HG03460 (cell line): ENCODE results near the gene MMP26.

Source experiments
- ATAC-seq: cut with Tn5 transposase; IDR thresholded peaks from one replicate; pipeline ENCODE4 v1.9.1; 2021; ENCODE audit not compliant: unreplicated experiment

The MMP26 gene

GRCh38 chr11:4704054-4704789, at the start of gene MMP26:
TSS of gene MMP26 (plus strand) at chr11:4704784.
- ATAC-seq: peak; percentile 56

GRCh38 chr11:4658629-4659445, 45.7 kb upstream of the MMP26 start:
- ATAC-seq: no peak

- ATAC-seq: no peak
Observed at GRCh38 chr11:4662876-4663275, 41.7 kb upstream of the MMP26 start.

GRCh38 chr11:4664183-4664582, 40.4 kb upstream of the MMP26 start:
- ATAC-seq: no peak

GRCh38 chr11:4664786-4665185, 39.8 kb upstream of the MMP26 start:
- ATAC-seq: no peak

GRCh38 chr11:4665424-4665823, 39.2 kb upstream of the MMP26 start:
- no peak for ATAC-seq

- ATAC-seq: no peak
Observed at GRCh38 chr11:4671741-4672140, 32.8 kb upstream of the MMP26 start.

GRCh38 chr11:4672470-4672869, 32.1 kb upstream of the MMP26 start:
- no peak for ATAC-seq

- no peak for ATAC-seq
Observed at GRCh38 chr11:4673781-4674180, 30.8 kb upstream of the MMP26 start.

GRCh38 chr11:4677948-4678347, 26.6 kb upstream of the MMP26 start:
- ATAC-seq: no peak

GRCh38 chr11:4680341-4680740, 24.2 kb upstream of the MMP26 start:
- ATAC-seq: no peak

- ATAC-seq: no peak
Observed at GRCh38 chr11:4682623-4683419, 21.8 kb upstream of the MMP26 start.

GRCh38 chr11:4684631-4685285, 19.8 kb upstream of the MMP26 start:
- ATAC-seq: no peak

GRCh38 chr11:4695442-4695841, 9.1 kb upstream of the MMP26 start:
- ATAC-seq: no peak

GRCh38 chr11:4697585-4697984, 7.0 kb upstream of the MMP26 start, which contains the start of gene OR51E2:
TSS of gene OR51E2 (minus strand) at chr11:4697853. CDS start at chr11:4682711, 15,142 bp downstream.
- no peak for ATAC-seq

GRCh38 chr11:4699697-4700435, 4.7 kb upstream of the MMP26 start:
- ATAC-seq: peak; percentile 79

- ATAC-seq: no peak
Observed at GRCh38 chr11:4700436-4700820, 4.2 kb upstream of the MMP26 start.

GRCh38 chr11:4704790-4705334, 278 bp downstream of the MMP26 start:
- no peak for ATAC-seq

- no peak for ATAC-seq
Observed at GRCh38 chr11:4713241-4713640, 8.7 kb downstream of the MMP26 start.

GRCh38 chr11:4714300-4714699, 9.7 kb downstream of the MMP26 start:
- no peak for ATAC-seq
